ENCODE measurements around the gene TSPEAR. TPM values are rescaled to one million over a fixed set of nuclear protein-coding genes. Genes with fewer than 3 reads are reported as not detected.

The TSPEAR gene
- polyA plus RNA-seq, 1 of the 3 experiments (the other 2 are of a cell fraction) = 0.08 TPM

DNA sequence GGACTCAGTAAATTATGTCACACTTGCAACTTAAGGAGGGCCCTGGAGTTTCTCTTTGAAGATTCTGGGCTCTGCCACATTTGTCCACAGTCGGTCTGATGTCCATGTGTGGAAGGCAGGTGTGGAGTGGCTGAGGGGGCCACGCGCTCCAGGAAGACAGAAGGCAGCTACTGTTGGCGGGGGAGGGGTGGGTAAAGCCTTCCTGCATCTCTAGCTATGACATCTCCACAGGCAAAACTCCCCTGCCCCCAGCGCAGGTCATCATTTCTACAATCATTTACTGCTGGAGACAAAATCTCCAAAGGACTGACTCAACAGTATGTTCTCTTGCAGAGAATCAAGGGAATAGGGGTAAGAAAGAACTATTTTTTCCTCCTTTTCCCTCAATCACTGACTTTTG, 11.4 kb upstream of the TSPEAR start:
- H3K27ac ChIP-seq (ENCODE audit: low read depth in 2 of 2, low read length in 1 of 2) = no peak overlapping the region
- H3K36me3 ChIP-seq (replicated peaks in 1 of 2; ENCODE audit: control insufficient read depth in 1 of 2, insufficient read depth in 2 of 2, low read length in 1 of 2) = no peaks in the 10 kb centered on the region
- no peak overlapping the region for H3K4me3 ChIP-seq (ENCODE audit: low read depth in 2 of 2, low read length in 1 of 2)
- H3K9me3 ChIP-seq = no peaks in the 10 kb centered on the region
- H3K9ac ChIP-seq = no peak overlapping the region
- POLR2A ChIA-PET = no interaction called here
- H3K9me2 ChIP-seq = no peaks in the 10 kb centered on the region
- CTCF ChIA-PET = interaction anchor here (0.6 kb wide), 1 partner anchor 11 kb away, joined by 3 read pairs; the partner anchor contains the start of gene TSPEAR
- 40% methylated on average over 5 of the region's 5 CpGs for WGBS (ENCODE audit: low lambda C conversion rate)
- no peaks in the 10 kb centered on the region for H3F3A ChIP-seq (replicated peaks; ENCODE audit: insufficient read depth)
- no peaks in the 10 kb centered on the region for H3K79me2 ChIP-seq (ENCODE audit: insufficient read depth)
- no peak overlapping the region for H2AFZ ChIP-seq (ENCODE audit: low read depth)
- DNase-seq = no peak
- peaks cover 58% of the 10 kb centered on the region; the same call in 1 of the 2 replicates for H3K27me3 ChIP-seq (ENCODE audit: insufficient read depth)
- no peaks in the 10 kb centered on the region for H4K20me1 ChIP-seq (ENCODE audit: insufficient read depth)
- H3K4me2 ChIP-seq = no peak overlapping the region
- H3K4me1 ChIP-seq (ENCODE audit: control insufficient read depth in 1 of 2, insufficient read depth in 2 of 2, low read depth in 1 of 2, low read length in 1 of 2) = no peaks in the 10 kb centered on the region
- TF ChIP-seq TEAD4 (IDR thresholded peaks at IDR 0.05; ENCODE audit: borderline replicate concordance, insufficient read depth) = no peak
- TF ChIP-seq TCF12 (IDR thresholded peaks at IDR 0.05) = no peak

DNA sequence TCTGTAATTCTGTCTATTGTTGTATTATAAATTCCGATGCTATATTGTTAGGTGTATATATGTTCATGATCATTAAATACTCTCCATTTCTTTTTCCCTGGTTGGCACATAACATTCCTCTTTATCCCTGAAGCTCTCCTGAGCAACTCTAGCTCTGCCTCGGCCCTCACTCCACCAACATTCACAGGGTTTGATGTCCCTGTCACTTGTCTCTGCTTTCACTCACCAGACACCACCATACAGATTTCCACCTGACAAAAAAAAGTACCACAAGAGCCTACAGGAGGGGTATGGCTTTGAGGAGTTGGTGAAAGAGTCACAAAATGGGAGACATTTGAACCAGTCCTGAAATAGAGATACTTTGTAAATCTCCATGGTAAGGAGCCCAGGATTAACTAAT, 8.8 kb upstream of the TSPEAR start:
- no peak overlapping the region for H3K4me3 ChIP-seq (ENCODE audit: low read depth in 2 of 2, low read length in 1 of 2)
- TF ChIP-seq MXI1 (IDR thresholded peaks at IDR 0.05; ENCODE audit: low read depth, low read length) = no peak
- no peak for TF ChIP-seq FOXM1 (IDR thresholded peaks at IDR 0.05; ENCODE audit: low read depth)
- no peak for TF ChIP-seq RFX5 (IDR thresholded peaks at IDR 0.05; ENCODE audit: low read length)
- no peak for TF ChIP-seq GATA2 (CRISPR knock-in tag; IDR thresholded peaks at IDR 0.05)
- TF ChIP-seq, protein P1, sequence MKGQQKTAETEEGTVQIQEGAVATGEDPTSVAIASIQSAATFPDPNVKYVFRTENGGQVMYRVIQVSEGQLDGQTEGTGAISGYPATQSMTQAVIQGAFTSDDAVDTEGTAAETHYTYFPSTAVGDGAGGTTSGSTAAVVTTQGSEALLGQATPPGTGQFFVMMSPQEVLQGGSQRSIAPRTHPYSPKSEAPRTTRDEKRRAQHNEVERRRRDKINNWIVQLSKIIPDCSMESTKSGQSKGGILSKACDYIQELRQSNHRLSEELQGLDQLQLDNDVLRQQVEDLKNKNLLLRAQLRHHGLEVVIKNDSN (IDR thresholded peaks at IDR 0.05; ENCODE audit: borderline replicate concordance, low read depth) = no peak
- no peak for TF ChIP-seq SIN3A (IDR thresholded peaks at IDR 0.05; ENCODE audit: borderline replicate concordance, low read depth, low read length)
- TF ChIP-seq JUND (IDR thresholded peaks at IDR 0.05) = no peak
- no peak for TF ChIP-seq GABPA (IDR thresholded peaks at IDR 0.05; ENCODE audit: low read depth)
- TF ChIP-seq RAD21 (IDR thresholded peaks at IDR 0.05; ENCODE audit: low read length) = no peak
- TF ChIP-seq, protein P2, sequence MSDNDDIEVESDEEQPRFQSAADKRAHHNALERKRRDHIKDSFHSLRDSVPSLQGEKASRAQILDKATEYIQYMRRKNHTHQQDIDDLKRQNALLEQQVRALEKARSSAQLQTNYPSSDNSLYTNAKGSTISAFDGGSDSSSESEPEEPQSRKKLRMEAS (IDR thresholded peaks at IDR 0.05; ENCODE audit: low read depth) = no peak
- TF ChIP-seq, protein P3, sequence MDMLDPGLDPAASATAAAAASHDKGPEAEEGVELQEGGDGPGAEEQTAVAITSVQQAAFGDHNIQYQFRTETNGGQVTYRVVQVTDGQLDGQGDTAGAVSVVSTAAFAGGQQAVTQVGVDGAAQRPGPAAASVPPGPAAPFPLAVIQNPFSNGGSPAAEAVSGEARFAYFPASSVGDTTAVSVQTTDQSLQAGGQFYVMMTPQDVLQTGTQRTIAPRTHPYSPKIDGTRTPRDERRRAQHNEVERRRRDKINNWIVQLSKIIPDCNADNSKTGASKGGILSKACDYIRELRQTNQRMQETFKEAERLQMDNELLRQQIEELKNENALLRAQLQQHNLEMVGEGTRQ (IDR thresholded peaks at IDR 0.05; ENCODE audit: borderline replicate concordance, low read depth, low read length) = no peak
- TF ChIP-seq, protein P4, sequence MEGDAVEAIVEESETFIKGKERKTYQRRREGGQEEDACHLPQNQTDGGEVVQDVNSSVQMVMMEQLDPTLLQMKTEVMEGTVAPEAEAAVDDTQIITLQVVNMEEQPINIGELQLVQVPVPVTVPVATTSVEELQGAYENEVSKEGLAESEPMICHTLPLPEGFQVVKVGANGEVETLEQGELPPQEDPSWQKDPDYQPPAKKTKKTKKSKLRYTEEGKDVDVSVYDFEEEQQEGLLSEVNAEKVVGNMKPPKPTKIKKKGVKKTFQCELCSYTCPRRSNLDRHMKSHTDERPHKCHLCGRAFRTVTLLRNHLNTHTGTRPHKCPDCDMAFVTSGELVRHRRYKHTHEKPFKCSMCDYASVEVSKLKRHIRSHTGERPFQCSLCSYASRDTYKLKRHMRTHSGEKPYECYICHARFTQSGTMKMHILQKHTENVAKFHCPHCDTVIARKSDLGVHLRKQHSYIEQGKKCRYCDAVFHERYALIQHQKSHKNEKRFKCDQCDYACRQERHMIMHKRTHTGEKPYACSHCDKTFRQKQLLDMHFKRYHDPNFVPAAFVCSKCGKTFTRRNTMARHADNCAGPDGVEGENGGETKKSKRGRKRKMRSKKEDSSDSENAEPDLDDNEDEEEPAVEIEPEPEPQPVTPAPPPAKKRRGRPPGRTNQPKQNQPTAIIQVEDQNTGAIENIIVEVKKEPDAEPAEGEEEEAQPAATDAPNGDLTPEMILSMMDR (IDR thresholded peaks at IDR 0.05) = no peak
- TF ChIP-seq TEAD4 (IDR thresholded peaks at IDR 0.05; ENCODE audit: borderline replicate concordance, insufficient read depth) = no peak
- TF ChIP-seq MEF2A (IDR thresholded peaks at IDR 0.05; ENCODE audit: borderline replicate concordance, low read depth) = no peak
- H3K4me1 ChIP-seq (ENCODE audit: control insufficient read depth in 1 of 2, insufficient read depth in 2 of 2, low read depth in 1 of 2, low read length in 1 of 2) = no peaks in the 10 kb centered on the region
- no peaks in the 10 kb centered on the region for H3F3A ChIP-seq (replicated peaks; ENCODE audit: insufficient read depth)
- POLR2A ChIA-PET = interaction anchor here (0.8 kb wide), 1 partner anchor 9 kb away, joined by 5 read pairs; the partner anchor contains the start of gene TSPEAR
- no peaks in the 10 kb centered on the region for H3K9me2 ChIP-seq
- H3K9ac ChIP-seq = no peak overlapping the region
- H3K36me3 ChIP-seq (replicated peaks in 1 of 2; ENCODE audit: control insufficient read depth in 1 of 2, insufficient read depth in 2 of 2, low read length in 1 of 2) = no peaks in the 10 kb centered on the region
- H3K27me3 ChIP-seq (ENCODE audit: insufficient read depth) = peaks cover 48% of the 10 kb centered on the region; the same call in 1 of the 2 replicates
- no peaks in the 10 kb centered on the region for H3K9me3 ChIP-seq
- H4K20me1 ChIP-seq (ENCODE audit: insufficient read depth) = no peaks in the 10 kb centered on the region
- DNase-seq = no peak
- 34% methylated on average over 2 of the region's 2 CpGs for WGBS (ENCODE audit: low lambda C conversion rate)
- no peaks in the 10 kb centered on the region for H3K79me2 ChIP-seq (ENCODE audit: insufficient read depth)
- H3K27ac ChIP-seq (ENCODE audit: low read depth in 2 of 2, low read length in 1 of 2) = no peak overlapping the region
- H2AFZ ChIP-seq (ENCODE audit: low read depth) = no peak overlapping the region
- CTCF ChIA-PET = interaction anchor here (0.7 to 0.9 kb wide), 3 partner anchors 10 to 42 kb away, joined by 3 read pairs; no protein-coding TSS in a partner anchor
- H3K4me2 ChIP-seq = no peak overlapping the region

All from SK-N-SH (cell line).